ENCODE data around the gene AIFM3. TPM values are rescaled to one million over a fixed set of nuclear protein-coding genes. Genes with fewer than 3 reads are reported as not detected.

Gene AIFM3
- total and polyA plus RNA-seq, 2 of the 13 experiments (the other 11 are each of a cell fraction or from before 2014, with no cell fraction given): 9.0 to 15.3 TPM

DNA sequence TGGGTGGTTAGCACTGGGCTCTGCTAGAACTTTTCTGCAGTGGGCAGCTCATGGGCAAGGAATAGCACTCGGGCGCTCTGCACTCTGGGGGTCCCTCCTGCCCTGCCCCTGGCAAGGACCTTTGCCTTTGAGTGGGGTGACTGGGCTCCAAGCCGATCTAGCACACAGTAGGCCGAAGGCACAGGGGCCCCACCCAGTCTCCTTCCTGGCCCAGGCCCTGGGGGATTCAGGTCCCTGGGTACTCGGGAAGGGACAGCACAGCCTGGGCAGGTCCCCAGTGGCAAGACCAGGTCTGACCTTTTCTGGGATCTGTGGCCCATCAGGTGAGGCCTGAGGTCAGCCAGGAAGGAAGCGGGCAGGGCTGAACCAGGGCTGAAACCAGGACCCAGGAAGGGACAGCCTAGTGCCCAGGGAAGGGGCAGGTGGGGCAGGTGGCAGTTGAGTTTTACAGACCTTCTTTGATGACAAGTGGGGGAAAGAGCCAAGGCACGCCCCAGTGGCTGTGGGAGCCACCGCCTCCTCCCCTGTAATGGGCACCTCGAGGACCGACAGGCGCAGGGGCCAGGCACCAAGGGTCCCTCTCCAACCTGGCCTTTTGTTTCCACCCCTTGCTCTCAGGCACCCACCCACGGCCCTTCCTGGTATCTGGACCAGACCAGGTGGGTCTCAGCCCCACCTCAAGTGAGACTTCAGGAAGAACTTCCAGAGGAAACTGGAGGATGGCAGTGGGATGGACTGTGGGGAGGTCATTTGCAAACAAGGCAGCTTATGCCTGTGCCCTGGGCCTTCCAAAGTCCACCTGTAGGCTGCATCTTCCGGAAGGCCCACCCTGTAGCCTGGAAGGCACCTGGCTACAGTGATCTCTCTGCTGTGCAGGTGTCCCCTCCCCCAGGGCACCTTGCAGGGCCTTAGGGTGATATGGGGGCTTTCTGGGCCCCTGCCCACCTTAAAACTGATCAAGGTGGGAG lies 883 bp upstream of the AIFM3 start:
- in situ Hi-C loops (cut with HindIII; ENCODE audit: extremely low pct_ligation_motif_present, low pct_unique_long_range_greater_than_20kb) (no loop called here), intact Hi-C loops (cut with micrococcal nuclease; ENCODE audit: unreplicated experiment) (no loop called here)
- H3K79me2 ChIP-seq (ENCODE audit: insufficient read depth, low read length): peaks cover 4% of the 10 kb centered on the region
- H3K27ac ChIP-seq (ENCODE audit: extremely low read length, insufficient read depth, low read length): peak overlapping the region; percentile 50
- 41% methylated on average over 8 of the region's 13 CpGs for WGBS (ENCODE audit: low lambda C conversion rate)
- DNase-seq (ENCODE audit: low spot score): no peak
- no peaks in the 10 kb centered on the region for H3K36me3 ChIP-seq (replicated peaks in 1 of 2; ENCODE audit: control insufficient read depth in 1 of 2, insufficient read depth in 2 of 2, low read length in 2 of 2)
- peak; percentile 36 for FAIRE-seq
- H3K9me3 ChIP-seq (ENCODE audit: low read length): no peaks in the 10 kb centered on the region
- H3K4me1 ChIP-seq (ENCODE audit: insufficient read depth, low read length): peaks cover 61% of the 10 kb centered on the region
- peak overlapping the region in 2 of 3 experiments; percentile 60 to 72; a peak in 5 of 6 replicates for H3K4me3 ChIP-seq (replicated peaks in 1 of 3; ENCODE audit: insufficient read depth in 1 of 3, low read depth in 2 of 3, low read length in 3 of 3)
- ATAC-seq: peak; percentile 35
- no peaks in the 10 kb centered on the region for H3K27me3 ChIP-seq (ENCODE audit: control insufficient read depth in 1 of 2, insufficient read depth in 2 of 2, low read length in 2 of 2)
- peak overlapping the region; percentile 86 for H3K4me2 ChIP-seq (ENCODE audit: low read depth, low read length)
- POLR2A ChIA-PET: interaction anchor here (0.8 to 3.9 kb wide), 4 partner anchors 14 to 37 kb away, joined by 3 to 33 read pairs (median 8); partner anchors contain the start of gene LZTR1
- no peaks in the 10 kb centered on the region for H4K20me1 ChIP-seq (ENCODE audit: insufficient read depth, low read length)
- no peak overlapping the region for H2AFZ ChIP-seq (ENCODE audit: low read length)
- TSS peak; percentile 38 for BruUV-seq (replicated peaks)
- peak overlapping the region; percentile 70; the same call in 1 of the 2 replicates for H3K9ac ChIP-seq (ENCODE audit: insufficient read depth, low read depth, low read length)
- CTCF ChIA-PET (ENCODE audit: low intra/inter-chr PET ratio, low total read pairs): no interaction called here
- TF ChIP-seq ZFY (CRISPR knock-in tag; IDR thresholded peaks at IDR 0.05) (peak; percentile 28; the same call in 1 of the 2 replicates), RXRB (CRISPR knock-in tag; IDR thresholded peaks at IDR 0.05; ENCODE audit: borderline replicate concordance) (0 out of 2 replicates have a peak, but pooled peaks have one; percentile 8), ZMYM3 (CRISPR knock-in tag; IDR thresholded peaks at IDR 0.05) (peak; percentile 99), NFE2L2 (IDR thresholded peaks at IDR 0.05; ENCODE audit: low read length) (no peak), HNRNPL (IDR thresholded peaks at IDR 0.05; ENCODE audit: low read depth, low read length) (peak; percentile 72), SOX5 (CRISPR knock-in tag; IDR thresholded peaks at IDR 0.05; ENCODE audit: borderline replicate concordance) (peak; percentile 18; the same call in 1 of the 2 replicates), GABPA (IDR thresholded peaks at IDR 0.05; ENCODE audit: low read depth, low read length) (no peak), GABPA (CRISPR knock-in tag; IDR thresholded peaks at IDR 0.05; ENCODE audit: low read depth) (peak; percentile 63; the same call in 1 of the 2 replicates), NR2C2 (CRISPR knock-in tag; IDR thresholded peaks at IDR 0.05; ENCODE audit: borderline replicate concordance) (peak; percentile 63), FOXA3 (CRISPR knock-in tag; IDR thresholded peaks at IDR 0.05) (peak; percentile 28; the same call in 1 of the 2 replicates), ZEB1 (IDR thresholded peaks at IDR 0.05; ENCODE audit: insufficient replicate concordance, low read depth) (peak; percentile 71), HNF4A (CRISPR knock-in tag; IDR thresholded peaks at IDR 0.05) (peak; percentile 83), ELF3 (CRISPR knock-in tag; IDR thresholded peaks at IDR 0.05) (peak; percentile 33), UBTF (CRISPR knock-in tag; IDR thresholded peaks at IDR 0.05) (0 out of 2 replicates have a peak, but pooled peaks have one; percentile 6), HDAC1 (CRISPR knock-in tag; IDR thresholded peaks at IDR 0.05) (peak; percentile 42; the same call in 1 of the 2 replicates), RCOR2 (CRISPR knock-in tag; IDR thresholded peaks at IDR 0.05) (peak; percentile 80), ZNF234 (CRISPR knock-in tag; conservative IDR thresholded peaks at IDR 0.05) (no peak), MED1 (CRISPR knock-in tag; IDR thresholded peaks at IDR 0.05) (peak; percentile 10; the same call in 1 of the 2 replicates), ZFP82 (CRISPR knock-in tag; IDR thresholded peaks at IDR 0.05; ENCODE audit: borderline replicate concordance) (no peak)
- TF ChIP-seq, protein P1, sequence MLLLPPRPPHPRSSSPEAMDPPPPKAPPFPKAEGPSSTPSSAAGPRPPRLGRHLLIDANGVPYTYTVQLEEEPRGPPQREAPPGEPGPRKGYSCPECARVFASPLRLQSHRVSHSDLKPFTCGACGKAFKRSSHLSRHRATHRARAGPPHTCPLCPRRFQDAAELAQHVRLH (CRISPR knock-in tag; IDR thresholded peaks at IDR 0.05; ENCODE audit: borderline replicate concordance, low read depth): no peak
- TF ChIP-seq, protein P2, sequence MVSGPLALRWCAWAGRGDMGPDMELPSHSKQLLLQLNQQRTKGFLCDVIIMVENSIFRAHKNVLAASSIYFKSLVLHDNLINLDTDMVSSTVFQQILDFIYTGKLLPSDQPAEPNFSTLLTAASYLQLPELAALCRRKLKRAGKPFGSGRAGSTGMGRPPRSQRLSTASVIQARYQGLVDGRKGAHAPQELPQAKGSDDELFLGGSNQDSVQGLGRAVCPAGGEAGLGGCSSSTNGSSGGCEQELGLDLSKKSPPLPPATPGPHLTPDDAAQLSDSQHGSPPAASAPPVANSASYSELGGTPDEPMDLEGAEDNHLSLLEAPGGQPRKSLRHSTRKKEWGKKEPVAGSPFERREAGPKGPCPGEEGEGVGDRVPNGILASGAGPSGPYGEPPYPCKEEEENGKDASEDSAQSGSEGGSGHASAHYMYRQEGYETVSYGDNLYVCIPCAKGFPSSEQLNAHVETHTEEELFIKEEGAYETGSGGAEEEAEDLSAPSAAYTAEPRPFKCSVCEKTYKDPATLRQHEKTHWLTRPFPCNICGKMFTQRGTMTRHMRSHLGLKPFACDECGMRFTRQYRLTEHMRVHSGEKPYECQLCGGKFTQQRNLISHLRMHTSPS (CRISPR knock-in tag; IDR thresholded peaks at IDR 0.05; ENCODE audit: low read depth): peak; percentile 80
